ENCODE results near the gene ANKRD39.

ANKRD39 gene

DNA sequence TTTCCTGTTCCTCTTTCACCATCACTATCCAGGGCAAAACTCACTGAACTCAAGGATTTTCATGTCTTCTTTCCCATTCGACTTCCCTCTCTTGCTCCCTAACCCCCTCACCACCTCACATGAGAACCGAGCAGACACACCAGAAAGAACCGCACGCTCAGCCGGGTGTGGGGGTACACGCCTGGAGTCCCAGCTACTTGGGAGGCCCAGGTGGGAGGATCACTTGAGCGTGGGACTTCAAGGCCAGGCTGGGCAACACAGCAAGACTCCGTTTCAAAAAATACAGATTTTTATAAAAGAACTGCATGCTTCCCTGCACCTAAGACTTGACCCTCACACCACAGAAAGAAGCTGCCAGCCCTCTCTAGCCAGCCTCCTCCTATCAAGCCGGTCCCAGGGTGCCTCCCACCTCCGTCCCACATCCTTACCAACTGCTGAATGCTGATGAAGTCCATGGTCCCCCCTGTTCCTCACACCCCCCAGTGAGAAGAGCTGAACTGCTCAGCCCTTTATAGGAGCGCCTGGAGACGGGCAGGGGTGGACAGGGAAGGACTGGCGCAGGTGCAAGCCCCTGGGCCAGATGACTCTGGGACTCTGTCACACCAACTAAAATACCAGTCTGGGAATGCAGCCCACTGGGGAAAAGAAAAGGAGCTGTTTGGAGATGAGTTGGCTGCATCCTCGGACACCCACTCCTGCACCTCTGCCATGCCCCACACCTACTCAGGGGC lies 14.1 kb downstream of the ANKRD39 start, which contains the start of gene ANKRD23:
Gene ANKRD23 (minus strand): TSS at position 484 of the 731 bp plus-strand sequence. CDS start 29 bp downstream, at position 455.
- TF ChIP-seq, protein P1, sequence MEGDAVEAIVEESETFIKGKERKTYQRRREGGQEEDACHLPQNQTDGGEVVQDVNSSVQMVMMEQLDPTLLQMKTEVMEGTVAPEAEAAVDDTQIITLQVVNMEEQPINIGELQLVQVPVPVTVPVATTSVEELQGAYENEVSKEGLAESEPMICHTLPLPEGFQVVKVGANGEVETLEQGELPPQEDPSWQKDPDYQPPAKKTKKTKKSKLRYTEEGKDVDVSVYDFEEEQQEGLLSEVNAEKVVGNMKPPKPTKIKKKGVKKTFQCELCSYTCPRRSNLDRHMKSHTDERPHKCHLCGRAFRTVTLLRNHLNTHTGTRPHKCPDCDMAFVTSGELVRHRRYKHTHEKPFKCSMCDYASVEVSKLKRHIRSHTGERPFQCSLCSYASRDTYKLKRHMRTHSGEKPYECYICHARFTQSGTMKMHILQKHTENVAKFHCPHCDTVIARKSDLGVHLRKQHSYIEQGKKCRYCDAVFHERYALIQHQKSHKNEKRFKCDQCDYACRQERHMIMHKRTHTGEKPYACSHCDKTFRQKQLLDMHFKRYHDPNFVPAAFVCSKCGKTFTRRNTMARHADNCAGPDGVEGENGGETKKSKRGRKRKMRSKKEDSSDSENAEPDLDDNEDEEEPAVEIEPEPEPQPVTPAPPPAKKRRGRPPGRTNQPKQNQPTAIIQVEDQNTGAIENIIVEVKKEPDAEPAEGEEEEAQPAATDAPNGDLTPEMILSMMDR (IDR thresholded peaks at IDR 0.05) = no peak
- peak within 1 kb of the TSS; percentile 9 for H3K4me3 Mint-ChIP-seq
- peaks cover 20% of the 10 kb centered on the region for H3K36me3 Mint-ChIP-seq (ENCODE audit: low read depth)
- no peaks in the 10 kb centered on the region for H3K27me3 Mint-ChIP-seq (ENCODE audit: low read depth, poor library complexity)
- no peak for DNase-seq
- H3K4me1 Mint-ChIP-seq = peaks cover 54% of the 10 kb centered on the region
- H3K9me3 Mint-ChIP-seq = no peaks in the 10 kb centered on the region
- H3K27ac Mint-ChIP-seq = peak within 1 kb of the TSS; percentile 86

DNA sequence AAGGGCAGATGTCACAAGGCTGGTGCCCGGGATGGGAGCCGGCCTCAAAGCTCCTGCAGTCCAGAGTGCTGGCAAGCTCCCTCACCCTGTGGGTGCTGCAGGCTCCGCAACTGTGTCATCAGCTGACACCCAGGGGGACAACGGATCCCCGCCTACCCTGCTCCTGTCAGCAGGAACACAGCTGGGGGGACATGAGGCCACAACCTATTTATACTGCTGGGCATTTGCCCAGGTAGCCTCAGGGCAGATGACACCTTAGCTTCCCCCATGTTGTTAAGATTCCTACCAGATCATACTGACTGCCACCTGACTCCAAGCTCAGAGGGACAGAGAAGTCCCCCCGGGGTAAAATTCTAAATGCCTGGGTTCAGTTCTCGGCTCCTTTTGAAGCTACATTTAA lies 15.2 kb downstream of the ANKRD39 start:
- TF ChIP-seq, protein P1 (IDR thresholded peaks at IDR 0.05) = no peak
- H3K27me3 Mint-ChIP-seq (ENCODE audit: low read depth, poor library complexity) = no peaks in the 10 kb centered on the region
- DNase-seq = no peak
- no peaks in the 10 kb centered on the region for H3K9me3 Mint-ChIP-seq
- H3K4me3 Mint-ChIP-seq = no peak overlapping the region
- peaks cover 51% of the 10 kb centered on the region for H3K4me1 Mint-ChIP-seq
- peak overlapping the region; percentile 73 for H3K27ac Mint-ChIP-seq
- H3K36me3 Mint-ChIP-seq (ENCODE audit: low read depth) = peaks cover 13% of the 10 kb centered on the region

DNA sequence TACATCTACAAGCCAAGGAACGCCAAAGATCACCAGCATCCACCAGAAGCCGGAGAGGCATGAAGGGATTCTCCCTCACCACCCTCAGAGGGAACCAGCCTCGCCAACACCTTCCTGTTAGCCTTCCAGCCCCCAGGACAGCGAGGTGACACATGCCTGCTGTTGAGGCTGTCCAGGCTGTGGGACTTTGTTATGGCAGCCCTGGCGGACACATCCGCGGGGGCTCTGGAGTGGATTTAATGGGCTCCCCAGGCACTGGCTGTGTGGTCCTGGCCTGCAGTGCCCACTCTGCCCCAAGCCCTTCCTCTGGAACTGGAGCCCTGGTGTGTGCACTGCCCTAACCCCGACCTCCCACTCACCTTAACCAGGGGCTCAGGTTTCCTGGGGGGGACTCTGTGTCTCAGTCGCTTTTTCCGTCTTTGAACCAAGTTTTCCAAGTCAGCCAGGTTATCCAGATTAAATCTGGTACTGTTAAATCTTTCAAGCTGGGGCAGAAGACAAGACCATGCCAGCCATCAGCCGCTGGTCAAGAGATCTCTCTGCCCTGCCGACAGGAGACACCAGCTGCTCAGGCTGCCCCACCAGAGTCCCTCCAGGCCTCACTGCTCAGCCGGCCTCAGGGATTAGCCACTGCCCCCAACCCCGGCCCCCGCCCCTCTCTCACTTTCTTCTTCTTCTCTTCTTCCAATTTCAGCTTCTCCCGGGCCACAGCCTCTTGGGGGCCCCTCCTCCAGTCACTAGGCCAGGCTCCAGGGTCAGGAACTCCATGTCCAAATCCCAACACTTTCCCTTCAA lies 15.9 kb downstream of the ANKRD39 start:
- H3K4me1 Mint-ChIP-seq = peaks cover 47% of the 10 kb centered on the region
- peak overlapping the region; percentile 53 for H3K4me3 Mint-ChIP-seq

DNA sequence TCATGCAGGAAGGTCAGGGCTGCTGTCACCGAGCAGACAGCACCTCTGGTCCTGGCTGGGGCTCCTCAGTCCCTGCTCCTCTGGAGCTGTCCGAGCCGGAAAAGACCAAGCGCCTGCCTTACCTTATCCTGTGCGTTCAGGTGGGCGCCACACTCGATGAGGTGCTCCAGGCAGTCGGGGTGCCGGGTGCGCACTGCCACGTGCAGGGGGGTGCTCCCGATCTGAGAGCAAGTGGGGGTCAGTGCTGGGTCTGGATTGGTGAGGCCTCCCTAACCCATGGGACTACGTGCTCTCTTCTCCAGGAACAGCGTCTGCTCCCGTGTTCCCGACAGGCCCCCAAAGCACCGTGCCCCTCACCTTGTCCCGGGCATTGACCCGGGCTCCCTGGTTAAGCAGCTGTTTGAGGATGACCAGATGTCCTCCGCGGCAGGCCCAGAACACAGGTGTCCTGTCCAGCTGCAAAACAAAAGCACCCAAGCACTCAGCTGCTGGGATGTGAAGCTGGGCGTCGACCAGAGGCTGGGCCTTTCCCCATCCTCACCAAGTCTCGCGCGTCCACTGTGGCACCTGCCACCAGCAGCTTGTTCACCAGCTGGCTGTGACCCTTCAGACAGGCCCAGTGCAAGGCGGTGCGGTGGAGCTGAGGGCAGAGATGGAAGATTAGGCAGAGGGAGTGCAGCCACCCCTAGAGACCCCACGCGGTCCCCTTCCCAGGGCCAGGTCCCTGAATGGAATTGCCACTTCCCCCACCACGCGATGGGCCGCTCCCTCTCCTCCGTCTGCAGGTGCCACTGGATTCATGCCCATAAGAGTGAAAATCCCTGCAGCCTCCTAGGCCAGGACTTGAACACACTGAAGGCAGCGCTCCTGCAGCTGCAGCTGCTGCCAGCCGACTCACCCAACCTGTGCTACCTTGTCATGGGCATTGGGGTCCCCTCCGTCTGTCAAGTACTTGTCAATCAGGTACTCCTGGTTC lies 17.7 kb downstream of the ANKRD39 start:
- Mint-ChIP-seq H3K9me3 (no peaks in the 10 kb centered on the region), H3K27ac (no peak overlapping the region), H3K4me1 (peaks cover 47% of the 10 kb centered on the region), H3K36me3 (ENCODE audit: low read depth) (peaks cover 20% of the 10 kb centered on the region), H3K27me3 (ENCODE audit: low read depth, poor library complexity) (no peaks in the 10 kb centered on the region), H3K4me3 (no peak overlapping the region)
- DNase-seq = no peak
- TF ChIP-seq, protein P1 (IDR thresholded peaks at IDR 0.05) = no peak

More for the DNA sequence above, 15.9 kb downstream of the ANKRD39 start:
- TF ChIP-seq, protein P1 (IDR thresholded peaks at IDR 0.05) = no peak
- H3K9me3 Mint-ChIP-seq = no peaks in the 10 kb centered on the region
- peaks cover 12% of the 10 kb centered on the region for H3K36me3 Mint-ChIP-seq (ENCODE audit: low read depth)
- H3K27ac Mint-ChIP-seq = peak overlapping the region; percentile 97
- H3K27me3 Mint-ChIP-seq (ENCODE audit: low read depth, poor library complexity) = no peaks in the 10 kb centered on the region
- no peak for DNase-seq

DNA sequence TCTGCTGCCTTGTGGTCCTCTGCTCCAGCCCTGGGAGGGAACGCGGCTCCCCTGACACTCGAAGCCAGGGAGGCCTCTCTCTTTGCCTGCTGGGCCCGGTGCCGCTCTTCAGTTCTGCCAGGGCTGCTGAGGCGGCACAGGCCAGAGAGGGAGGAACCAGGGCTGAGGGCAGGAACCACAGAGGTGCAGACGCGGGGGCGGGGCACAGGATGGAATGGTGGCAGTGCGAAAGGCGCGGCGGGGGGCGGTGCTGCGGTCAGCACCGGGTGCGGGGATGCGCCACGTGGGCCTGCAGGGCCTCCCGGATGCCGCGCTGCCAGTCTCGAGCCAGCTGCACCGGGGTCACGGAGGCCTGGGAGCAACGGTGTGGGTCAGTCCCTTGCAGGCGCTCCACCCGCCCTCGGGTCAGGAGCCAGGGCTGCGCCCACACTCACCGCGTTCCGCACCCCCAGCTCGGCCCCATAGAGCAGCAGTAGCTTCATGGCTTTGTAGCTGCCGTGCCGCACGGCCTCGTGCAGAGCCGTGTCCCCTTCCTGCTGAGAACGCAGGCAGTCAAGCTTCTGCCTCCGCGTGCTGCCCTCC lies 18.4 kb downstream of the ANKRD39 start:
- no peaks in the 10 kb centered on the region for H3K9me3 Mint-ChIP-seq
- TF ChIP-seq, protein P1 (IDR thresholded peaks at IDR 0.05) = no peak
- no peak for DNase-seq
- H3K27me3 Mint-ChIP-seq (ENCODE audit: low read depth, poor library complexity) = no peaks in the 10 kb centered on the region
- H3K27ac Mint-ChIP-seq = no peak overlapping the region
- peaks cover 22% of the 10 kb centered on the region for H3K36me3 Mint-ChIP-seq (ENCODE audit: low read depth)
- H3K4me1 Mint-ChIP-seq = peaks cover 43% of the 10 kb centered on the region
- no peak overlapping the region for H3K4me3 Mint-ChIP-seq

All from nephron progenitor cell (in vitro differentiated cells).